ENCODE data around the gene SCARB1.
A peak's percentile ranks its signal among the peaks of the same experiment; 100 is the strongest.
"Not testable (repeated sequence)": the region's sequence is repeated elsewhere in the genome, so short reads cannot be mapped to it uniquely, and the experiment has no call there.

Gene SCARB1

GRCh38 chr12:124901003-124901402 is 37.3 kb upstream of the SCARB1 start:
- H3K4me1 ChIP-seq (ENCODE audit: control insufficient read depth, insufficient read depth, low read length) = 0 out of 2 replicates have a peak, but pooled peaks cover 3% of the 10 kb centered on the region
- POLR2A ChIA-PET = interaction anchor here (1.2 to 2.2 kb wide), 2 partner anchors 10 to 13 kb away, joined by 4 to 7 read pairs; partner anchors contain the start of gene UBC
- H3K27ac ChIP-seq (ENCODE audit: extremely low read depth, low read depth, low read length) = no peak overlapping the region
- no peak for TF ChIP-seq ZFP69B (tag by site-specific recombination; IDR thresholded peaks at IDR 0.05)
- no peak for TF ChIP-seq ZEB2 (tag by site-specific recombination; IDR thresholded peaks at IDR 0.05)
- TF ChIP-seq ZNF596 (tag by site-specific recombination; IDR thresholded peaks at IDR 0.05) = no peak
- no peak for TF ChIP-seq ZNF18 (tag by site-specific recombination; IDR thresholded peaks at IDR 0.05)
- no peak for TF ChIP-seq ZNF214 (tag by site-specific recombination; IDR thresholded peaks at IDR 0.05; ENCODE audit: borderline replicate concordance)
- no peak for TF ChIP-seq ZNF785 (tag by site-specific recombination; IDR thresholded peaks at IDR 0.05)
- TF ChIP-seq ZNF23 (tag by site-specific recombination; IDR thresholded peaks at IDR 0.05; ENCODE audit: borderline replicate concordance) = no peak
- no peak for TF ChIP-seq ZNF423 (tag by site-specific recombination; IDR thresholded peaks at IDR 0.05)
- TF ChIP-seq ZBTB21 (tag by site-specific recombination; IDR thresholded peaks at IDR 0.05) = no peak
- TF ChIP-seq TCF7L2 (IDR thresholded peaks at IDR 0.05; ENCODE audit: borderline replicate concordance, low read depth, low read length) = no peak
- CTCF ChIA-PET = interaction anchor here (0.9 to 2.1 kb wide), 2 partner anchors 39 kb away, joined by 3 to 6 read pairs; no protein-coding TSS in a partner anchor
- H3K4me3 ChIP-seq (ENCODE audit: low read depth, low read length) = no peak overlapping the region
- H3K36me3 ChIP-seq (ENCODE audit: control insufficient read depth in 2 of 2, insufficient read depth in 1 of 2, low read length in 2 of 2) = no peaks in the 10 kb centered on the region
- H3K9me3 ChIP-seq (ENCODE audit: control insufficient read depth, insufficient read depth, low read depth, low read length) = no peaks in the 10 kb centered on the region

DNA sequence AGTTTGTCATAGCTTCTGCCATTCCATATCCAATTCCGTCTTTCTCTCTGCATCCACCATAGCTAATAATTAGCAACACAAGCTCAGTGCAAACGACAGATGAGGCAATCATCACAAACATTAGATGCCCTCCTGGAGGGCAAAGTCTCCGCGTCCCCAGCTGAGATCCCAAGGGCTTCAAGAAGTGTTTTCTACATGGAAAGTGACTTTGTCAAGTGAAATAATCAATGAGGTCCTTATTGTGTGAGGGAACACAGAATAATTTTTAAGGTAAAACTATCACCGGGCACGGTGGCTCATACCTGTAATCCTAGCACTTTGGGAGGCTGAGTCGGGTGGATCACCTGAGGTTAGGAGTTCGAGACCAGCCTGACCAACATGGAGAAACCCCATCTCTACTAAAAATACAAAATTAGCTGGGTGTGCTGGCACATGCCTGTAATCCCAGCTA is 36.7 kb upstream of the SCARB1 start:
- H3K27ac ChIP-seq (ENCODE audit: extremely low read depth, low read depth, low read length); POLR2A ChIA-PET; H3K9me3 ChIP-seq (ENCODE audit: control insufficient read depth, insufficient read depth, low read depth, low read length); H3K36me3 ChIP-seq (ENCODE audit: control insufficient read depth in 2 of 2, insufficient read depth in 1 of 2, low read length in 2 of 2); H3K4me3 ChIP-seq (ENCODE audit: low read depth, low read length); H3K4me1 ChIP-seq (ENCODE audit: control insufficient read depth, insufficient read depth, low read length): not testable (repeated sequence)
- CTCF ChIA-PET = interaction anchor here (0.9 to 2.1 kb wide), 3 partner anchors 38 to 73 kb away, joined by 3 to 6 read pairs (median 3); no protein-coding TSS in a partner anchor
- TF ChIP-seq ZIC2 (tag by site-specific recombination; IDR thresholded peaks at IDR 0.05) (peak; percentile 33; the same call in 1 of the 2 replicates), GLIS1 (tag by site-specific recombination; IDR thresholded peaks at IDR 0.05) (peak; percentile 74)

DNA sequence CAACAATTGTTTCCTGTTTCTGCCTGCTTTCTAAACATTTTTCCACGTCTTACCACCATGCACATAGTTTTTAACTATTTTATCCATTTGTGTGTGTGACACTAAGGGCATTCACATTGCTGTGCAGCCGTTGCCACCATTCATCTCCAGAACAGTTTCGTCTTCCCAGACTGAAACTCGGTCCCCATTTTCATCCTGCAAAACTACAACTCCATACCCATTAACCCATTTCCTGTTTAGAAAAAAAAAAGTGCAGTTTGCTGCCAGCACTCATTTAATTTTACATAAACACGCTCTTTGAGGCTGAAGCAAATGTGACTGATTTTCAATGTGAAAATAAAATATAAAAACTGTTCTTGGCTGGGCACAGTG is 35.2 kb upstream of the SCARB1 start:
- POLR2A ChIA-PET = no interaction called here
- Histone ChIP-seq H3K4me1 (ENCODE audit: control insufficient read depth, insufficient read depth, low read length) (no peaks in the 10 kb centered on the region), H3K27ac (ENCODE audit: extremely low read depth, low read depth, low read length) (no peak overlapping the region), H3K4me3 (ENCODE audit: low read depth, low read length) (no peak overlapping the region), H3K9me3 (ENCODE audit: control insufficient read depth, insufficient read depth, low read depth, low read length) (no peaks in the 10 kb centered on the region), H3K36me3 (ENCODE audit: control insufficient read depth in 2 of 2, insufficient read depth in 1 of 2, low read length in 2 of 2) (no peaks in the 10 kb centered on the region)
- TF ChIP-seq ZNF776 (tag by site-specific recombination; IDR thresholded peaks at IDR 0.05; ENCODE audit: borderline replicate concordance) = no peak
- TF ChIP-seq PATZ1 (tag by site-specific recombination; IDR thresholded peaks at IDR 0.05) = no peak
- TF ChIP-seq ZBTB20 (tag by site-specific recombination; IDR thresholded peaks at IDR 0.05) = 0 out of 2 replicates have a peak, but pooled peaks have one; percentile 4
- peak; percentile 31; the same call in 1 of the 2 replicates for TF ChIP-seq ZNF664 (tag by site-specific recombination; IDR thresholded peaks at IDR 0.05)
- TF ChIP-seq, protein P1, sequence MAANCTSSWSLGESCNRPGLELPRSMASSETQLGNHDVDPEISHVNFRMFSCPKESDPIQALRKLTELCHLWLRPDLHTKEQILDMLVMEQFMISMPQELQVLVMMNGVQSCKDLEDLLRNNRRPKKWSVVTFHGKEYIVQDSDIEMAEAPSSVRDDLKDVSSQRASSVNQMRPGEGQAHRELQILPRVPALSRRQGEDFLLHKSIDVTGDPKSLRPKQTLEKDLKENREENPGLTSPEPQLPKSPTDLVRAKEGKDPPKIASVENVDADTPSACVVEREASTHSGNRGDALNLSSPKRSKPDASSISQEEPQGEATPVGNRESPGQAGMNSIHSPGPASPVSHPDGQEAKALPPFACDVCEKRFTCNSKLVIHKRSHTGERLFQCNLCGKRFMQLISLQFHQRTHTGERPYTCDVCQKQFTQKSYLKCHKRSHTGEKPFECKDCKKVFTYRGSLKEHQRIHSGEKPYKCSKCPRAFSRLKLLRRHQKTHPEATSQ (tag by site-specific recombination; IDR thresholded peaks at IDR 0.05) = no peak
- TF ChIP-seq ZFHX2 (tag by site-specific recombination; conservative IDR thresholded peaks at IDR 0.05) = no peak
- TF ChIP-seq ZNF266 (tag by site-specific recombination; IDR thresholded peaks at IDR 0.05; ENCODE audit: low read depth) = no peak
- CTCF ChIA-PET = interaction anchor here (2.1 kb wide), 1 partner anchor 41 kb away, joined by 6 read pairs; no protein-coding TSS in a partner anchor
